Kasumi-1 (cell line): Measurements from ENCODE around the gene REN.

ENCODE experiments used
- DNase-seq, 2 experiments: peaks; one replicate each; lab custom pipeline; 2025; lab: John Stamatoyannopoulos, UW

Gene REN

GRCh38 chr1:204191456-204191855 is 25.3 kb upstream of the REN start:
- DNase-seq, result no peak

GRCh38 chr1:204190212-204191211 is 24.4 kb upstream of the REN start:
- peak; percentile 60 to 68 for DNase-seq

- no peak for DNase-seq
Observed at GRCh38 chr1:204188959-204189639, 23.0 kb upstream of the REN start.

GRCh38 chr1:204186597-204186996 is 20.5 kb upstream of the REN start:
- DNase-seq, result no peak

- no peak for DNase-seq
Observed at GRCh38 chr1:204181116-204181515, 15.0 kb upstream of the REN start.

GRCh38 chr1:204180133-204180532 is 14.0 kb upstream of the REN start:
- DNase-seq, result no peak

- no peak for DNase-seq
Observed at GRCh38 chr1:204178487-204179281, 12.5 kb upstream of the REN start.

- DNase-seq, result no peak
Observed at GRCh38 chr1:204177133-204177532, 11.0 kb upstream of the REN start.

- no peak for DNase-seq
Observed at GRCh38 chr1:204176049-204176448, 9.9 kb upstream of the REN start.

GRCh38 chr1:204174958-204175357 is 8.8 kb upstream of the REN start:
- no peak for DNase-seq

- DNase-seq, result no peak
Observed at GRCh38 chr1:204172404-204173029, 6.4 kb upstream of the REN start.

GRCh38 chr1:204171751-204172178 is 5.6 kb upstream of the REN start:
- DNase-seq, result no peak

GRCh38 chr1:204170494-204171155 is 4.5 kb upstream of the REN start:
- DNase-seq, result no peak

- DNase-seq, result peak; percentile 7 to 8
Observed at GRCh38 chr1:204169858-204170257, 3.7 kb upstream of the REN start.

- no peak for DNase-seq
Observed at GRCh38 chr1:204167730-204168129, 1.6 kb upstream of the REN start.

GRCh38 chr1:204162494-204163074 is 3.6 kb downstream of the REN start:
- peak; percentile 55 to 70 for DNase-seq

GRCh38 chr1:204161609-204162493 is 4.3 kb downstream of the REN start:
- no peak for DNase-seq

- DNase-seq, result no peak
Observed at GRCh38 chr1:204157962-204158361, 8.2 kb downstream of the REN start.

- no peak for DNase-seq
Observed at GRCh38 chr1:204155881-204156280, 10.3 kb downstream of the REN start.
